ENCODE measurements around the gene NCAN.
A peak's percentile ranks its signal among the peaks of the same experiment; 100 is the strongest.

The NCAN gene

DNA sequence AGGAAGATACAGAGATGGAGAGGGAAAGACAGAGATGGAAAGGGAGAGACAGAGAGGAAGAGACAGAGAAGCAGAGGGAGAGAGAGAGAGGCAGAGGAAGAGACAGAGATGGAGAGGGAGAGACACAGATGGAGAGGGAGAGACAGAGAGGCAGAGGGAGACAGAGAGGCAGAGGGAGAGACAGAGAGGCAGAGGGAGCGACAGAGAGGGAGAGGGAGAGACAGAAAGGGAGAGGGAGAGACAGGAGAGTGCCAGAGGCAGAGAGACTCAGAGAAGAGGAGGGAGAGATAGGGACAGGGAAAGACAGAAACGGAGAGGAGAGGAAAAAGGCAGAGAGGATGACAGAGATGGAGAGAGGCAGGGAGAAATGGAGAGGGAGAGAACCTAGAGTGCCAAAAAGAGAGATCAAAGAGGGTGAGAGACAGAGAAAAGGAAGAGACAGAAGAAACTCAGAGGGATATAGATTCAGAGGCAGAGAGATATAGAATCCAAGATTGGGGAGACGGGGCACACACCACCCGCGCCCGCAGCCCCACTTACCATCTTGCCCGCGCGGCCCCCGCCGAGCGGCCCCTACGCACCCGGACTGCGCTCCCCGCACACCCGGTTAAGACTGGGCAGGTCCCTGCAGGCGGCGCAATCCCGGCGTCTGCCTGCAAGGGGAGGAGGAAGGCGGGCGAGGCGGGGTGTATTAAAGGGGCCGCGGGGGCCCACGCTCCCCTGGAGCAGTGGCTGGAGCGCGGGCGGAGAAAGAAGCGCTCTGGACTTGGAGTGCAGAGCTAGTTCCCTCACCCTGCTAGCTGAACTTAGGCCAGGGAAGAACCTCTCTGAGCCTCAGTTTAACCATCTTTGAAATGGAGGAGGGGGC, 50.7 kb downstream of the NCAN start:
- DNase-seq, result no peak

GRCh38 chr19:19263886-19264487, 52.2 kb downstream of the NCAN start:
- DNase-seq, result no peak

DNA sequence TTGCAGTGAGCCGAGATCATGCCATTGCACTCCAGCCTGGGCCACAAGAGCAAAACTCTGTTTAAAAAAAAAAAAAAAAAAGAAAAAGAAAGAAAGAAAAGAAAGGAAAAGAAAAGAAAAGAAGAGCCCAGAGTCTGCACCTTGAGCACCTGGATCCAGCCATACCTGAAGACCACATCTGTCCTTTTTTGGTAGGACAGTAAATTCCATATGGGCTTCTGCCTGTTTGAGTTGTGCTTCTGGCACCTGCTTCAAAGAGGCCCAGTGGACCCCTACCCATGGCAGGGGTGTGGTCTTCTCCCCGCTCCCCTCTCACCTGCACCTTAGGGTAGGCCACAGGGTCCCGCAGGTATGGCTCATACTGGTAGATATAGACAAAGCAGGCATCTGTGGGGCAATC, 55.5 kb downstream of the NCAN start:
- DNase-seq, result no peak

GRCh38 chr19:19268453-19269385, 57.0 kb downstream of the NCAN start:
- DNase-seq, result no peak

- DNase-seq, result no peak
Observed at GRCh38 chr19:19269952-19270694, 58.4 kb downstream of the NCAN start.

GRCh38 chr19:19270749-19271571, 59.2 kb downstream of the NCAN start:
- DNase-seq, result no peak

DNA sequence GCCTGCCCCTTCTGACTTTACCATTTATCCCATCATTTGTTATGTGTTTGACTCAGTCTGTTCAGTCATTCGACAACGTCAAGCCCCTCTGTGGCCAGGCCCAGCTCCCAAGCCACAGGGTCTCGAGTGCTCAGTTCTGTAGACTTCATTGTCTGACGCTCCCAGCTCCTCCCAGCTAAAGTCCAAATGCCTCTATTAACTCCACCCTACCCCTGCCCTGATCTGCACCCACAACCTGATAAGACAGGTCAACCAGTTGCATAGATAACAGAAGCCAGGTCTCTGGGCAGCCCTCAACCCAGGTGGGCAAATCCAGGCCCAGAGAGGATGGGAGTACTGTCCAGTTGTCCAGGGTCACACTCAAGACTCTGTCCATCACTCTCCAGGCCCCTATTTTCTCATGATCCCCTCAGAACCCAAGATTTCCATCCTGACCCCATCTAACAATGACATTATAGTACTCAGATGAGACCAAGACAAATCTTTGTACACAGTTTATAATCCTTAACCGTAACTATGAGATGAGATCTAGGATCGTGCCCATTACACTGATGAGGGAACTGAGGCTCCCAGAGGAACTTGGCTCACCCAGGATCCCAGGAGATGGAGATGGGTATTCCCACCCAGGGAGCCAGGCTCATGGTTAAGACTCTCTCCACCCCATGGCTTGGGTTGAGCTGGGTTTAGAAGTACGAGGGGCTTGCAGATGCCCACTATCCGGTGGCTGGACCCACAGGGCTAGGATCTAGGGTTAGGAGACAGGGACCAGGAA, 60.3 kb downstream of the NCAN start:
- DNase-seq, result no peak

DNA sequence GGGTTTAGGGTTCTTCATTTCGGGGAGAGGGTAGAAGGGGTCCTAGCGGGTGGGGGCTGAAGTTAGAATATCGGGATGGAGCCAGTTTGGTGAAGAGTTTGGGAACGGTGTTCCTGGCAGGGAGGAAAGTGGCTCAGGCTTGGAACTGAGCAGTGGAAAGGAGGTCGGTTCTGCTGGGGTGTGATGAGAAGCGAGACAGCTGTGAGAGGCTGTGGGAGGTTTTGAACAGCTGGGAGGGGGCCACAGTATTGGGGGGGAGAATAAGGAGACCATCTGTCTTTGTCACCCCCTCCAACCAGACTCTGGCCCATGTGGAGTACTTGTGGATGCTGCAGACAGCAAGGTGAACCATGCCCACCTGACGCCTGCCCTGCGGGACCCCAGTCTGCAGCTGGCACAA, 62.4 kb downstream of the NCAN start:
- DNase-seq, result no peak

DNA sequence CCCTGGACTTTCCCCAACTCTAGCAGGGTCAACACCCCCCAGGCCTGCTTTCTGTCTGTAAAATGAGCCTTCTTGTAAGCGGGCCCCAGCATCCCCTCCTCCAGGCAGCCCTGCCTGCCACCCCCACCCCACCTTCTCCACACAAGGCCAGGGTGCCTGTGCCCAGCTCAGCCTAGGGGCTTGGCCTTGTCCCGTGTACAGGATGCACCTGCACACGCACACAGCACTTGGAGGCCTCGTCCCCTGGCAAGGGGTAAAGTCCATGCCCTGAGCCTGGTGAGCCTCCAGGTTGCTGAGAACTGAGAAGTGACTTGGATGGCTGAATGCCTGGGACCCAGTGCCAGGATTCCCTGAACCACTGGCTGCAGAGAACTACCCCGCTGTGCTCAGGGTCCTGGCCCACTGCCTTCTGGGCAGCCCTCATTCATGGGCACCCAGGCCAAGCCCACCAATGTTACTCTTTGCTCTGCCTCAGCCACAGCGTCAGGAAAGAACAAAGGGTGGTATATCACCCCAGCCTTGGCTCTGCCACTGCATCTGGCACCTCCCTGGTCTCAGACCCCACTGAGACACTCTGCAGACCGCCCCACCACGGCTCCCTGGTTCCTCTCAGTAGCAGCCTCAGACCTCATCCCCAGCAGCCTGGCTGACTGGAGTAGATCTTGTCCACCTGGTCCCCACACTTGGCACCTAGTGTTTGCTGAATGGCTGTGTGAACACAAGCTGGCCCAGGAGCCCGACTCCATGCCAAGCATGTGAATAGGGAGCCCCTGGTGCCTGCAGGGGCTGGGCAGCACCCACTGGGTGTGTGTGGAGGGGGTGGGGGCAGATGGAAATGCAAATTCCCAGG, 63.2 kb downstream of the NCAN start:
- DNase-seq, result no peak

DNA sequence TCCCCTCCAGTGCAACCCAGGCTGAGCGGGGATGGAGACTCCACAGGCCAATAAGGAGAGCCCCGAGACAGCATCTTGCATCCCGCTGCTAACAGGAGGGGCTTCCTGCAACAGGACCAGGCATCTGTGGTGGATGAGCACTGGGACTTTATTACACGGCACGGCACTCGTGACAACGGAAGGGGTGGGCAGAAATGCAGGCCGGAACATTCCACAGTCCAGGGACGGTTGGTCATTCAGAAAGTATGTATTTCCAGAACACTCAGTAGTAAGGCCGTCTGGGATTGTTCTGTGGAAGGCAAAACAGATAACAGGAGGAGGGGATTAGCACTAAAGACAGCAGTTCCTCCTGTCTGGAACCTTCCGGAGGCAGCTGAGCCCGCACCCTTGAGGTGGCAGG, 64.6 kb downstream of the NCAN start:
- DNase-seq, result peak; percentile 21

DNA sequence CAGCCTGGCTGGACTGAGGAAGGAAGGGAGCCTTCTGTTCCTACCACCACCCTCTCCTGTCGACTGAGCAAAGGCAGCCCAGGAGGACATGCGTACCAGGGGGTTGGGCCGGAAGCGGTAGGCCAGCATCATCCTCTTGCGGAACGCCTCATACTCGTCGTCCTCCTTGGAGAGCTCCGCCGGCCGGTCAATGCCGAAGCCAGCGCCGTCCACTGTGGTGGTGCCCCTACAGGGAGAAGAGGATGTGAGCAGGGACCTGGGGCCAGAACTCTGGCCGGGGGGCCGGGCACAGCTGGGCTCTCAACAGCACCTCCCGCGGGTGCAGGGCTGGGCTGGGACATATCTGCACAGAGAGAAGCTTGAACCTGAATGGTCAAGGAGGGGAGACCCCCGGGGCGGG, 65.1 kb downstream of the NCAN start:
- no peak for DNase-seq

DNA sequence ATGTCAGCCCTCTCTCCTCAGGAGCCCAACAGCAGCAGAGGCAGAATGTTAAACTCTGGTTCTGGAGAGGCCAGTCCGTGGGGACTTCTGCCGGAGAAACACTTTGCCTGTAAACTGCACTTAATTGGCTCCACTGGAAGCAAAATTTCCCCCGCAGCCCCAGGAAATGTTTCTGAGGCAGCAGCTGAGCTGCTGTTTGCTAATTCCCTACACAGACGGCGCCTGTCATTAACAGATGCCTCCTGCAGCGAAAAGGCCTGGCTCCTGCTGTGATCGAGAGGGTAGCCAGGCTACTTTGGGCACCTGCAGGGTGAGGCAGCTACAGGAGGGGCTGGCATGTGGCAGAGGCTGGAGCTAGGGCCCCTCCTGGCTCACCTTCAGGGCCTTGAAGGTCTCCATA, 66.6 kb downstream of the NCAN start:
- DNase-seq, result no peak

DNA sequence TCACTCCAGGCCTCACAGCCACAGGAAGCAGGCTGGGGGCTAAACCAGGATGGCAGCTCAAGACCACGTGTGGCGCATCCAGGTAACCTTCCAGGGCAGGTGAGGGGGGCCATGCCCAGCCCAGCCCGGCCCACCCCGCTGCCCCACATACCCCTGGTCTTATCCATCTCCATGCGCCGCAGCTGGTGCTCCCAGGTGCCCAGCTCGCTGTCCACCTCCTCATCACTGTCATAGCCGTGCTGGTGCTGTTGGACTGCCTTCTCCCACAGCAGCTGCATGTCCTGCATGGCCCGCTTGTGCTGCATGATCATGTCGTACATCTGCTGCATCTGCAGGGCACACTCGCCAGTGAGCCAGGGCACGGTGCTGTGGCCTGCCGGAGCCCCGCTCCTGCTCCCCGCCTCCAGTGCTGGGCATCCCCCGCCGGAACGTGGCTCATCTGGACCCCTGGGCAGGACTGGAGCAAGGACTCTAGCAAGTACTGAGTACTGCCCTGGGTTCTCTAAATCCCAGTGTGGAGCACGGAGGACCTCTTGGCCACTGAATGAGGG, 67.4 kb downstream of the NCAN start:
- no peak for DNase-seq

- no peak for DNase-seq
Observed at GRCh38 chr19:19279853-19280252, 68.1 kb downstream of the NCAN start.

DNA sequence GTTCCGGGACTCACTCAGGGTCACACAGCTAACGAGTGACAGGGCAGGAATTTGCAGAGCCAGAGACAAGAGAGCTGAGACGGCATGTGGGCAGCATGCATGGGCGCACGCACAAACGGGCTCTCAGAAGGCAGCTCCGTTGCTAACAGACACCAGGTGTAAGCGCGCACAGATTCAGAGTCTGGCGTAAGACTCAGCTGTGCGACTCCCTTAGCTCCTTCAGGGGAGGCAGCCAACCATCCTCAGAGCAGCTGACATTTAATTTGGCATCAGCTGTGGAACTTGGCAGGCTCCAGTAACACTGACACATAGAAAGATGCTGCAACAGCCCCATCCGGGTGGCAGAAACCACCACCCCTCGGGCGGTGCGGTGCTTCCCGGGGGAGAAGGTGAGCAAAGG, 68.8 kb downstream of the NCAN start:
- no peak for DNase-seq

DNA sequence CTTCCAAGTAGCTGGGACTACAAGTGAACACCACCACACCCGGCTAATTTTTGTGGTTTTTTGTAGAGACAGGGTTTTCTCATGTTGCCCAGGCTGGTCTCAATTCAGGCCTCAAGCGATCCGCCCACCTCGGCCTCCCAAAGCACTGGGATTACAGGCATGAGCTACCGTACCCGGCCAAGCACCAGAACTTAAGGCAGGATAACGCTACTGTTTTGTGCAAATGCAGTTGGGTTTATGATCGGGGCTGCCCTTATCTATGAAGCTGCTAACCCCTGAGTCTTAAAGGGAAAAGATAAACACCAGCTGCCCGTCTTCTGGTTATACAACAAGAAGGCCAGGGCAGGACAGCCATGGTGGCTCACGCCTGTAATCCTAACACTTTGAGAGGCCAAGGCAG, 73.9 kb downstream of the NCAN start:
- DNase-seq, result no peak

DNA sequence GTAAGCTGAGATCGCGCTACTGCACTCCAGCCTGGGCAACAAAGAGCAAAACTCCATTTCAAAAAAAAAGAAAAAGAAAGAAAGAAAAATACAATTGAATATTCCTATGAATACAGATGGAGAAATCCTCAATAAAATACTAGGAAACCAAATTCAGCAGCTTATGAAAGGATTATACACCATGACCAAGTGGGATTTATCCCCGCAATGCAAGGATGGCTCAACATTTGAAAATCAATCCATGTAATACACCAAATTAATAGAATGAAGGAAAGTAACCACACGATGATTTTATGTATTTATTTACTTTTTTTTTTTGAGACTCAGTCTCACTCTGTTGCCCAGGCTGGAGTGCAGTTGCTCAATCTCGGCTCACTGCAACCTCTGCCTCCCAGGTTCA, 80.8 kb downstream of the NCAN start:
- no peak for DNase-seq

DNA sequence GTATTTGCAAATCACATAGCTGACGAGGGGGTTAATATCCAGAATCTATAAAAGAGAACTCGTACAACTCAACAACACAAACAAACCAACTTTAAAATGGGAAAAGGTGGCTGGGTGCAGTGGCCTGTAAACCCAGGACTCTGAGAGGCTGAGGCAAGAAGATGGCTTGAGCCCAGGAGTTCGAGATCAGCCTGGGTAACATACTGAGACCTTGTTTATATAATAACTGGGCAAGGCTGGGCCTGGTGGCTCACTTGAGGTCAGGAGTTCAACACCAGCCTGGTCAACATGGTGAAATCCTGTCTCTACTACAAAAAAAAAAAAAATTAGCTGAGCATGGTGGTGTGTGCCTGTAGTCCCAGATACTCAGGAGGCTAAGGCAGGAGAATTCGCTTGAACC, 83.2 kb downstream of the NCAN start:
- DNase-seq, result no peak

GRCh38 chr19:19296953-19297689, 85.4 kb downstream of the NCAN start:
- no peak for DNase-seq

Measured in fibroblast of skin of right biceps (primary cell).